Spleen (tissue), 7 donors: Measurements from ENCODE around the gene SYCE3.
A peak's percentile ranks its signal among the peaks of the same experiment; 100 is the strongest.

ENCODE experiments used
- POLR2A ChIP-seq, 3 donors: fragments of 450-650 bp; IDR thresholded peaks; one replicate each; pipeline ENCODE4 v1.5.1; 2017; ENCODE audit warnings: antibody characterized with exemption in 3 of 3, mild to moderate bottlenecking in 1 of 3
- POLR2AphosphoS5 ChIP-seq, 3 donors: sonication (generic); formaldehyde crosslinking; IDR thresholded peaks; one replicate each; pipeline ENCODE4 v1.5.1; 2017; ENCODE audit warnings: antibody characterized with exemption in 3 of 3
- TF ChIP-seq, protein P1 (sequence below), 11 experiments: fragments of 200-600 bp in 7 of 11; fragments of 450-650 bp in 4 of 11; sonication (generic) in 4 of 11; IDR thresholded peaks in 8 of 11; conservative IDR thresholded peaks in 3 of 11; 1 replicate in 7 of 11; 2 replicates in 4 of 11; pipeline versions ENCODE4 v1.4.0 to v1.8.0; 2016 to 2021; ENCODE audit warnings: antibody characterized with exemption in 11 of 11, inconsistent platforms in 4 of 11, mild to moderate bottlenecking in 1 of 11
- donor health status: DM: no; HTN: no; CAD: no; lungs with moderate emphysema.
- donor health status: DM: no; HTN: no; CAD: no.
- donor health status: DM: no; HTN: no; CAD: no.

DNA sequence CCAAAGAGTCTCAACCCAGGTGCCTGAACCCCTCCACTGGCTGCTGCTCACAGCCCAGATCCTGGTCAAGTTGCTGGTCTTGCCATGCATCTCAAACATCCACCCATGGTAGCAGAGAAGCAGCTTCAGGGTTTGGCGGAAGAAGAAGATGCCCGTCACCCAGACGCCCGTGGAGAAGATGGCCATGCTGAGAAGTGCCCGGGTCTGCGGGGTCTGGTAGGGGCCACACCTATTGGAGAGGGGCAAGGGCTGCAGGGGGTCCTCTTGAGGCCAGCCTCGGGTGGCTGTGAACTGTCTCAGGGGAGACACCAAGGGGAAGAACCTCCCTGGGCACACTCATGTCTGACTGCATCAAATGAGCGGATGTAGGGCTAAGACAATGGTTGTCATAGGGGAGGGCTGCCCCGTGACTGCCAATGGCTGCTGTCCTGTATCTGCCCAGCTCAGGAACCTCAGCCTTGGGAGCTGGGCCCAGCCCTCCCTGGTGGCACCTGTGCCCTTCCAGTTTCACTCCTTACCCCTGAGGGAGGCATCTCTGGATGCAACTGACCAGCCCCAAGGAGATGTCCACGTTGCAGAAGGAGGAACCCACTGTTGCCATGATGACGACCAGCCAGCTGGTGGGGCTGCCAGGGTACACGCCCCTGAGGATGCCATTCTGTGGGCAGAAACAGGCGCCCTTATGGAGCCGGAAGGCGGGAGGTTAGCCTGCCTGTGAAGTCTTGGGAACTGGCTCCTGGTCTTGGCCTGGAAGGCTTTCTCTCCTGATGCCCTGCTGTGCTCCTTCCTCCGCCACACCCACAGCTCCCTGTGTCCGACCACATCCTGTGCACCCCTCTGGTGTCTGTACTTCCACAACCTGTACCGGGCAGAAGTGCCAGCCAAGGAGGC is 14.3 kb upstream of the SYCE3 start:
- TF ChIP-seq, protein P1, sequence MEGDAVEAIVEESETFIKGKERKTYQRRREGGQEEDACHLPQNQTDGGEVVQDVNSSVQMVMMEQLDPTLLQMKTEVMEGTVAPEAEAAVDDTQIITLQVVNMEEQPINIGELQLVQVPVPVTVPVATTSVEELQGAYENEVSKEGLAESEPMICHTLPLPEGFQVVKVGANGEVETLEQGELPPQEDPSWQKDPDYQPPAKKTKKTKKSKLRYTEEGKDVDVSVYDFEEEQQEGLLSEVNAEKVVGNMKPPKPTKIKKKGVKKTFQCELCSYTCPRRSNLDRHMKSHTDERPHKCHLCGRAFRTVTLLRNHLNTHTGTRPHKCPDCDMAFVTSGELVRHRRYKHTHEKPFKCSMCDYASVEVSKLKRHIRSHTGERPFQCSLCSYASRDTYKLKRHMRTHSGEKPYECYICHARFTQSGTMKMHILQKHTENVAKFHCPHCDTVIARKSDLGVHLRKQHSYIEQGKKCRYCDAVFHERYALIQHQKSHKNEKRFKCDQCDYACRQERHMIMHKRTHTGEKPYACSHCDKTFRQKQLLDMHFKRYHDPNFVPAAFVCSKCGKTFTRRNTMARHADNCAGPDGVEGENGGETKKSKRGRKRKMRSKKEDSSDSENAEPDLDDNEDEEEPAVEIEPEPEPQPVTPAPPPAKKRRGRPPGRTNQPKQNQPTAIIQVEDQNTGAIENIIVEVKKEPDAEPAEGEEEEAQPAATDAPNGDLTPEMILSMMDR (IDR thresholded peaks at IDR 0.05 in 8 of 11, conservative IDR thresholded peaks at IDR 0.05 in 3 of 11), result no peak
- TF ChIP-seq POLR2A (IDR thresholded peaks at IDR 0.05) (no peak), POLR2AphosphoS5 (IDR thresholded peaks at IDR 0.05) (peak in 1 of 3 donors; percentile 42)
